Tibial artery (tissue), 4 donors: ENCODE measurements around the gene GVQW3.
"Not testable (repeated sequence)": the region's sequence is repeated elsewhere in the genome, so short reads cannot be mapped to it uniquely, and the experiment has no call there.

Experiments
- DNase-seq, 2 donors: peaks; one replicate each; pipeline ENCODE4 v3.0.0-alpha.2; 2019
- H3K27ac ChIP-seq, 2 donors: fragments of 200-600 bp; sonication (generic) in 1 of 2; 1 replicate in 1 of 2; 2 replicates in 1 of 2; pipeline ENCODE4 v1.5.1; 2018 to 2019; ENCODE audit warnings: mild to moderate bottlenecking in 1 of 2
- H3K27me3 ChIP-seq, 2 donors: fragments of 200-600 bp; sonication (generic) in 1 of 2; one replicate each; pipeline versions ENCODE4 v1.5.1 to v1.6.0; 2016 to 2019
- H3K36me3 ChIP-seq, 3 donors: fragments of 200-600 bp; sonication (generic) in 2 of 3; one replicate each; pipeline ENCODE4 v1.5.1; 2016 to 2019; ENCODE audit warnings: mild to moderate bottlenecking in 2 of 3
- H3K4me1 ChIP-seq, 4 donors: fragments of 200-600 bp; sonication (generic) in 2 of 4; 1 replicate in 3 of 4; 2 replicates in 1 of 4; pipeline ENCODE4 v1.5.1; 2016 to 2019
- H3K4me3 ChIP-seq, 2 donors: fragments of 200-600 bp; sonication (generic) in 1 of 2; 1 replicate in 1 of 2; 2 replicates in 1 of 2; pipeline ENCODE4 v1.5.1; 2018 to 2019; ENCODE audit warnings: mild to moderate bottlenecking in 2 of 2
- H3K9me3 ChIP-seq, 3 donors: fragments of 200-600 bp; sonication (generic) in 1 of 3; one replicate each; pipeline ENCODE4 v1.5.1; 2016 to 2019
- intact Hi-C: fragments of 100-400 bp; cut with DNase I; formaldehyde crosslinking; loops from one replicate; pipeline ENCODE4 v1.15.0; 2023; ENCODE audit warnings: low total_unique reads
- TF ChIP-seq, protein P1 (sequence below), 2 experiments: fragments of 200-600 bp in 1 of 2; fragments of 450-650 bp in 1 of 2; IDR thresholded peaks; one replicate each; pipeline ENCODE4 v1.5.1; 2017 to 2019; ENCODE audit warnings: antibody characterized with exemption in 2 of 2, mild to moderate bottlenecking in 1 of 2, moderate library complexity in 1 of 2

The GVQW3 gene

DNA sequence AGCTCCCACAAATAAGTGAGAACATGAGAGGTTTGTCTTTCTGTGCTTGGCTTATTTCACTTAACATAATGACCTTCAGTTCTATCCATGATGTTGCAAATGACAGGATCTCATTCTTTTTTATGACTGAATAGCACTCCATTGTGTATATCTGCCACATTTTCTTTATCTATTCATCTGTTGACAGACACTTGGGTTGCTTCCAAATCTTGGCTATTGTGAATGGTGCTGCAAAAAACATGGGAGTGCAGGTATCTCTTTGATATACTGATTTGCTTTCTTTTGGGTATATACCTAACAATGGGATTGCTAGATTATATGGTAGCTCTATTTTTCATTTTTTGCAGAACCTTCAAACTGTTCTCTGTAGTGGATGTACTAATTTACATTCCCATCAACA lies 13.3 kb downstream of the GVQW3 start:
- no peaks in the 10 kb centered on the region for H3K36me3 ChIP-seq
- no peaks in the 10 kb centered on the region for H3K27me3 ChIP-seq
- intact Hi-C loops: no loop called here
- H3K4me1 ChIP-seq: no peaks in the 10 kb centered on the region
- H3K27ac ChIP-seq: no peak overlapping the region
- TF ChIP-seq, protein P1, sequence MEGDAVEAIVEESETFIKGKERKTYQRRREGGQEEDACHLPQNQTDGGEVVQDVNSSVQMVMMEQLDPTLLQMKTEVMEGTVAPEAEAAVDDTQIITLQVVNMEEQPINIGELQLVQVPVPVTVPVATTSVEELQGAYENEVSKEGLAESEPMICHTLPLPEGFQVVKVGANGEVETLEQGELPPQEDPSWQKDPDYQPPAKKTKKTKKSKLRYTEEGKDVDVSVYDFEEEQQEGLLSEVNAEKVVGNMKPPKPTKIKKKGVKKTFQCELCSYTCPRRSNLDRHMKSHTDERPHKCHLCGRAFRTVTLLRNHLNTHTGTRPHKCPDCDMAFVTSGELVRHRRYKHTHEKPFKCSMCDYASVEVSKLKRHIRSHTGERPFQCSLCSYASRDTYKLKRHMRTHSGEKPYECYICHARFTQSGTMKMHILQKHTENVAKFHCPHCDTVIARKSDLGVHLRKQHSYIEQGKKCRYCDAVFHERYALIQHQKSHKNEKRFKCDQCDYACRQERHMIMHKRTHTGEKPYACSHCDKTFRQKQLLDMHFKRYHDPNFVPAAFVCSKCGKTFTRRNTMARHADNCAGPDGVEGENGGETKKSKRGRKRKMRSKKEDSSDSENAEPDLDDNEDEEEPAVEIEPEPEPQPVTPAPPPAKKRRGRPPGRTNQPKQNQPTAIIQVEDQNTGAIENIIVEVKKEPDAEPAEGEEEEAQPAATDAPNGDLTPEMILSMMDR (IDR thresholded peaks at IDR 0.05): no peak
- H3K9me3 ChIP-seq: no peaks in the 10 kb centered on the region
- no peak for DNase-seq
- H3K4me3 ChIP-seq: no peak overlapping the region

DNA sequence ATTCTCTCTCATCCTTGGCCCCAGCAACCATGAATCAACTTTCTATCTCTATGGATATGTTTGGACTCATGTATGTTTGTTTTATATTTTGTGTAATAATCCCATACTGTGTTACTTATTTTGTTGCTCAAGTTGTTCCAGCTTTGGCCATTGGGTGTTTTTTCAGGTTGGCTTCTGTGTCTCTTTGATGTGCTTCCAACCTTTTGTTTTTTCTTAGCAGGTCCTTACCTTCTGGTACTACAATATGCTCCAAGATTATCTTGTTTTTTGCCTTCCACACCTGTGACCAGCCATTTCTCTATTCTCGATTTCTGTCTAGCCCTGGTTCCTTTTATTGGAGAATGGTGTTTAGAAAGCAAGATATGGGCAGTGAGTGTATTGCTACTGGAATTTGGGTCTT lies 14.2 kb downstream of the GVQW3 start:
- no peak overlapping the region for H3K4me3 ChIP-seq
- no peak overlapping the region for H3K27ac ChIP-seq
- TF ChIP-seq, protein P1 (IDR thresholded peaks at IDR 0.05): no peak
- no peaks in the 10 kb centered on the region for H3K27me3 ChIP-seq
- intact Hi-C loops: no loop called here
- no peak for DNase-seq
- H3K4me1 ChIP-seq: no peaks in the 10 kb centered on the region
- no peaks in the 10 kb centered on the region for H3K9me3 ChIP-seq
- H3K36me3 ChIP-seq: no peaks in the 10 kb centered on the region

DNA sequence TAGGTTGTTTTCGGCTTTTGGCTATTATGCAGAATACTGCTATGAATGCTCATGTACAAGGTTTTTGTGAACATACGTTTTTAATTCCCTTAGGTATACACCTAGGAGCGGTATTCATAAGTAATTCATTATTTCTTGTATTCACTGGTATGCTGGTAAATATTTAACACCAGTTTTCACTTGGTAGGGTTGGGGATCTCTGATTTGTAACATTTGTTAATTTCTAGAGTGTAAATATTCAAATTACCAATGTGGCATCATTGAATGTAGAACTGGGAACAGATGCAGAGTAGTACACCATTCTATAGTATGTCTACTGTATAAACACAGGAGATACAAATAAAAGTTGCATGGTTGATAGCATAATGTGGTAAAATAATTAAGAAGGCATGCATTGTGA lies 16.3 kb downstream of the GVQW3 start:
- Histone ChIP-seq H3K9me3 (no peaks in the 10 kb centered on the region), H3K4me3 (no peak overlapping the region), H3K36me3 (no peaks in the 10 kb centered on the region), H3K27me3 (no peaks in the 10 kb centered on the region), H3K27ac (no peak overlapping the region), H3K4me1 (no peaks in the 10 kb centered on the region)
- intact Hi-C loops: no loop called here
- DNase-seq: no peak
- TF ChIP-seq, protein P1 (IDR thresholded peaks at IDR 0.05): no peak

DNA sequence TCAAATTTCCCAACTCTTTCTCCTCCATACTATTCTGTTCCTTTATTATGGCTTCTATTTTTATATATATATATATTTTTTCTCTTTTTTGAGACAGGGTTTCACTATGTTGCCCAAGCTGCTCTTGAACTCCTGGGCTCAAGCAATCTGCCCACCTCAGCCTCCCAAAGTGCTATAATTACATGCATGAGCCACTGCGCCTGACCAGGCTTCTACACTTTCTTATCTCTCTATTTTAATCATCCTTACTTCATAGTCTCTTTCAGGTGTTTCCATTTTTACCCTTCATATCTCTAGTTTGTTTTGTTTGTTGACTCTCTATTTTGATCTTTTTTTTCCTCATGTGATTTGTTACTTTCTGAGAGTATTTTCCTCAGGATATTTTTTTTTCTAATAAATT lies 19.8 kb downstream of the GVQW3 start:
- intact Hi-C loops: no loop called here
- no peaks in the 10 kb centered on the region for H3K27me3 ChIP-seq
- no peaks in the 10 kb centered on the region for H3K4me1 ChIP-seq
- TF ChIP-seq, protein P1 (IDR thresholded peaks at IDR 0.05): no peak
- H3K4me3 ChIP-seq: no peak overlapping the region
- H3K27ac ChIP-seq: no peak overlapping the region
- H3K36me3 ChIP-seq: no peaks in the 10 kb centered on the region
- H3K9me3 ChIP-seq: no peaks in the 10 kb centered on the region
- no peak for DNase-seq

DNA sequence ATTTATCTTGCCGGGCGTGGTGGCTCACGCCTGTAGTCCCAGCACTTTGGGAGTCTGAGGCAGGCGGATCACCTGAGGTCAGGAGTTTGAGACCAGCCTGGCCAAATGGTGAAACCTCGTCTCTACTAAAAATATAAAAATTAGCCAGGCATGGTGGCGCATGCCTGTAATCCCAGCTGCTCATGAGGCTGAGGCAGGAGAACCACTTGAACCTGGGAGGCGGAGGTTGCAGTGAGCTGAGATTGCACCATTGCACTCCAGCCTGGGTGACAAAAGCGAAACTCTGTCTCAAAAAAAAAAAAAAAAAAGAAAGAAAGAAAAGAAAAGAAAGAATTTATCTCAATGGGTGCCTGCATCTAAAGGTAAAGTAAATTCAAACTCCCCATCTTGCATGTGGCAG lies 20.4 kb downstream of the GVQW3 start:
- intact Hi-C loops, H3K36me3 ChIP-seq, DNase-seq, H3K4me1 ChIP-seq, H3K27ac ChIP-seq, H3K4me3 ChIP-seq, H3K9me3 ChIP-seq, H3K27me3 ChIP-seq: not testable (repeated sequence)

DNA sequence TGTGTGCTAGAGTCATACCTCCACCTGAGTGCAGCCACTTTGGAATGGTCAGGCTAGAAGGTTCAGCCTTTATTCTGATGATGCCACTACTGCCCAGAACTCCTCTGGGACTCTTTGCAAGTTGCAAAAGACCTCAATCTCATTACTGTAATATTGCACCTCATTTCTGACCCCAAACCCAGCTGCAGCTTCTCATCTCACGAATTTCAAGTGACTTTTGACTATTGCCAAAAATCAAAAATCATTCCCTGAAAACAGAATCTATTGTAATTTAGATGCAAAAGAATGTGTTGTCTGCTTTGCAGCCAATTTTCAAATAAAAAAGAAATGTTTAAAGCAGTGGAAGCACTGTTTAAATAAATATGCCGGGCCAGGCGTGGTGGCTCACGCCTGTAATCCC lies 25.2 kb downstream of the GVQW3 start:
- Histone ChIP-seq H3K27me3 (no peaks in the 10 kb centered on the region), H3K4me3 (no peak overlapping the region), H3K27ac (no peak overlapping the region), H3K36me3 (no peaks in the 10 kb centered on the region), H3K4me1 (no peaks in the 10 kb centered on the region), H3K9me3 (no peaks in the 10 kb centered on the region)
- no peak for DNase-seq
- intact Hi-C loops: no loop called here
- TF ChIP-seq, protein P1 (IDR thresholded peaks at IDR 0.05): no peak
